Epithelial cell of esophagus (primary cell): ENCODE data around the gene CSF1R.

ENCODE experiments used
- DNase-seq: peaks from one replicate; pipeline ENCODE4 v3.0.0; 2010; ENCODE audit warnings: low read depth
- H3K4me3 ChIP-seq: 2 replicates; pipeline ENCODE4 v1.5.1; 2011; ENCODE audit warnings: mild to moderate bottlenecking, low read length, control low read depth
- TF ChIP-seq, protein P1 (sequence below): IDR thresholded peaks from 2 replicates; pipeline ENCODE4 v1.5.1; 2011; ENCODE audit warnings: low read depth, mild to moderate bottlenecking, low read length, control low read depth, inconsistent platforms; ENCODE audit not compliant: insufficient read depth; ENCODE audit errors: missing control alignments

Gene CSF1R

DNA sequence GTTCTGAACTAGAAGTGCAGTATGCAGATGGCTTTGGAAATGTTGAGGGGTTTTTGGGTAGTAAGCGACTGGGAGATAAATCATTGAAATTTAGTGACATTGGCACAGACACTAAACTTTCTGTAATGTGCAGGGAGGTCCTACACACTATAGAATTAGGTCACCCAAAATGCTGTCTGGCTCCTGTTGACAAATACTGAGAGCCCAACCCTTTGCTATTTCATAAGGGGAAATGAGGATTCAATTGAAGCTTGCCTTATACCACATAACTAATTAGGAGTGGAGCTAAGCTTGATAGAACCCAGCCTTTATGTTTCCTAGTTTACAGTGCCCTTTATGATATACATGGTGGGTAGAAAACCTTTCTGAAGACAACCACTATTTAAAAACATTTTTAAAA, 63.2 kb downstream of the CSF1R start:
- H3K4me3 ChIP-seq = no peak overlapping the region
- TF ChIP-seq, protein P1, sequence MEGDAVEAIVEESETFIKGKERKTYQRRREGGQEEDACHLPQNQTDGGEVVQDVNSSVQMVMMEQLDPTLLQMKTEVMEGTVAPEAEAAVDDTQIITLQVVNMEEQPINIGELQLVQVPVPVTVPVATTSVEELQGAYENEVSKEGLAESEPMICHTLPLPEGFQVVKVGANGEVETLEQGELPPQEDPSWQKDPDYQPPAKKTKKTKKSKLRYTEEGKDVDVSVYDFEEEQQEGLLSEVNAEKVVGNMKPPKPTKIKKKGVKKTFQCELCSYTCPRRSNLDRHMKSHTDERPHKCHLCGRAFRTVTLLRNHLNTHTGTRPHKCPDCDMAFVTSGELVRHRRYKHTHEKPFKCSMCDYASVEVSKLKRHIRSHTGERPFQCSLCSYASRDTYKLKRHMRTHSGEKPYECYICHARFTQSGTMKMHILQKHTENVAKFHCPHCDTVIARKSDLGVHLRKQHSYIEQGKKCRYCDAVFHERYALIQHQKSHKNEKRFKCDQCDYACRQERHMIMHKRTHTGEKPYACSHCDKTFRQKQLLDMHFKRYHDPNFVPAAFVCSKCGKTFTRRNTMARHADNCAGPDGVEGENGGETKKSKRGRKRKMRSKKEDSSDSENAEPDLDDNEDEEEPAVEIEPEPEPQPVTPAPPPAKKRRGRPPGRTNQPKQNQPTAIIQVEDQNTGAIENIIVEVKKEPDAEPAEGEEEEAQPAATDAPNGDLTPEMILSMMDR = no peak
- DNase-seq = no peak

DNA sequence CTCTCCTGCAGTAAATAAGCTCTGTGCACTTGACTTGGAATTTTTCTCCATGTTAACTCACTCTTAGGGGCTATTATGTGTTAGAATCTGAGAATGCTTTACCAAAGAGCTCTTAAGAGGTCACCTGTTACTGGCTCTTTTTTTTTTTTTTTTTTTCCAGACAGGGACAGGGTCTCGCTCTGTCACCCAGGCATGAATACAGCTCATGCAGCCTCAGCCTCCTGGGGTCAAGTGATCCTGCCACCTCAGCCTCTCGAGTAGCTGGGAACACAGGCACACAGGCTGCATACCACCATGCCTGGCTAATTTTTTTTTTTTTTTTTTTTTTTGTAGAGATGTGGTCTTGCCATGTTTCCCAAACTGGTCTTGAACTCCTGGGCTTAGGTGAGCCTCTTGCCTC, 63.7 kb downstream of the CSF1R start:
- no peak for DNase-seq
- TF ChIP-seq, protein P1 = no peak
- H3K4me3 ChIP-seq = no peak overlapping the region

DNA sequence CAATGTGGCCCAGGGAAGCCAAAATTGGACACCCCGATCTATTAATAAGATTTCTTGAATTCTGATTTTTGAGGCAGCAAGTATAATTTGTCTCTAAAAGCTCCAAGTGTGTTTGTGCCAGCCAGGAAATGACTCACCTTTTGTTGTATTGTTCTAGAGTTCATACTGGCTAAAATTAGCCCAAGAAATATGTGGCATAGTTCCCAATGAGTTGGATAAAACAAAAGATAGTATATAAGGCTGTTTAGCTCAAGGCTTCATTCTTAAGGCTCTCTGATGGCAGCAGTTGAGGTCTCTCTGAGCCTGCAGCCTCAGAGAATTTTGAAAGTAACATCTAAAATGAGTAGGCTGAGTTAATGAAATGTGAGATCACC, 64.2 kb downstream of the CSF1R start:
- peak; percentile 89 for DNase-seq
- H3K4me3 ChIP-seq = no peak overlapping the region
- TF ChIP-seq, protein P1 = no peak

DNA sequence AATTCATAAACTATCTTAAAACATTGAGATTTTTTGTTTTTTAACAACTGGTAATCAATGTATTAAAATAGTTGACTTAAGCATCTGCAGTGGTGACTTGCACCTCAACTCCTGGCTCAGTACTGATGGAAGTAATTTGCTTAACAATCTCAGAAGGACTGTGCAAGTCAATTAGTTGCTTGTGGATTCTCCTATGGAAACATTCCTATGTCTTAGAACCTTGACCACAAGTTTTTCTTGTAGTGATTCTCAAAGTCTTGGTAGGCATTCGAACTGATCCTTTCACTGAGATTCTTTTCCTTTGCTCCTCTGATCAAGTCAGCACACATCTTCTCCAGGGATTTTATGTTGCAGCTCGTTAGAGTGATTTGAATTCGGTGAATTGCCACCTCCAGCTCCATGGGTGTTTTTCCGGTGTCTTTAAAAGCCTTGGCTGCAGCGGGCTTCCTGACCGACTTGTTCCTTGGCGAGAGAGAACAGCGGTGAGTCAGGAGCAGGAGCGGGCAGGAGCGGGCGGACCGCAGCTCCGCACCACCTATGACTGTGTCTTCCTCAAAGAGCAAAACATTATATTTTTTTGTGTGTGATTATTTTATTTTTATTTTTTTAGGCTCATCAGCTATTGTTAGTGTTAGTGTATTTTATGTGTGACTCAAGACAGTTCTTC, 64.7 kb downstream of the CSF1R start:
- H3K4me3 ChIP-seq = no peak overlapping the region
- peak; percentile 93 for DNase-seq
- TF ChIP-seq, protein P1 = no peak

DNA sequence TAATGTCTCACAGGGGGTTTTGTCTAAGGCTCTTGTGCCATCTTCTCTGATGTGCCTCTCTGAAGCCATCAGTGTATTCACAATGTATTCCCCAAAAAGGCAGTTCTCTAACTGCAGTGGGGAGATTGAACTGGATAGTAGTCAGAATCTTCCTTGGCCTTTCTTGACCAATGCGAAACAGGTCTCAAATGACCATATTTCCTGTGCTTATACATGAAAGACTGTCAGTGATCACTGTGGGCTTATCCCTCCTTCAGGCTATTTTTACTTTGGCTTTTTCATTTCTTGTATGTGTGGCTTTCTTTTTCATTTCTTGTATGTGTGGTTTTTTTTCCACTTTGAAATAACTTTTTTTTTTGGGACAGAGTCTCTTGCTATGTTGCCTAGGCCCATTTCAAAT, 66.1 kb downstream of the CSF1R start:
- H3K4me3 ChIP-seq = no peak overlapping the region
- TF ChIP-seq, protein P1 = no peak
- DNase-seq = no peak

DNA sequence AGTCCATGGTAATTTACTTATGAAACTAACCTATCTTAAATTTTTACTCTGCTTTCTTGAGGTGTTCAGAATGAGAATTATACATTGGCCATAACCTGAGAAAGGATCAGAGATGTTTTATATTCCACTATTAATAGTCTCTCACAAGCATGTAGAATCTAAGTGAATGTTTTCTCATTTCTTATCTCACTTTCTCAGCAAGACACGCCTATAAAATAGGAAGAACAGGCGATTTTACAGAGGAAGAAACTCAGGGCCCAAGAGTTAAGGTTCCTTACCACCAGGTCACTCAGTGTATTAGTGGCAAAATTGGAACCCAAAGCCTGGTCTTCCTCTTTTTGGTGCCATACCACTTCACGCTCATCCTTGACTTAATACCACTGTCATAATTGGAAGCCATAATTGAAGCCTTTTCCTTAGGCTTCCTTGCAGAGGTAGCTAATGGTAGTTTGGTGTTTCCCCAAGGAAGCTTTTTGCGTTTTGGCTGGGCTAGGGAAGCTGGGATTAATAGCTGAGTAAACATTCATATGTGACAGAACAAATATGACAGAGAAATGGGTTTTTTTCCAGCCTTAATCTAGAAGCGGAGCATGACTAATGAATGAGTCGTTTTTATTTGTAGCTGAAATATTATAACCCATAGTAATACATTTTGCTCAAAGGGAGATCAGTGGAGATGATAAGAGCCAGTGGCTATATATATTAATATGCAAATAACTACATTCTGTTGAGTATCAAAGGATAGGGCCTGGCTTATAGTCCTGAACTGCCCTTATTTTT, 68.9 kb downstream of the CSF1R start:
- TF ChIP-seq, protein P1 = no peak
- no peak overlapping the region for H3K4me3 ChIP-seq
- DNase-seq = peak; percentile 59

DNA sequence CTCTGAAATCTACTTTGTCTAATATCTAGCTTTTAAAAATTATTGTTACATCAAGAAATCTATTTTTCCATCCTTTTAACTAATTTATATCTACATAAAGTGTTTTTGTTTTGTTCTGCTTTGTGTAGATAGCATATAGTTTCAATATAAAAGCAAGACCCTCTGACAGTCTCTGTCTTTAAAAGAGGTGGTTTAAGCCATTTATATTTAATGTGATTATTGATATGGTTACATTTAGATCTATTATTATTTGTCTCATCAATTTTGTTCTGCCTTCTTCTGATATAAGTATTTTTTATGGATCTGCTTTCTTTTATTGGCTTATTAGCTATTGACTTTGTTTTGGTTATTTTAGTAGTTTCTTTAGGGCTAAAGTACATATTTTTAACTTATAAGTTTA, 69.8 kb downstream of the CSF1R start:
- no peak for DNase-seq
- TF ChIP-seq, protein P1 = no peak
- no peak overlapping the region for H3K4me3 ChIP-seq
